ENCODE results near the gene LRR1.

GRCh38 chr14:49615776-49616175 is 17.0 kb downstream of the LRR1 start:
- TF ChIP-seq CTCF (tag by site-specific recombination; IDR thresholded peaks at IDR 0.05) (no peak), ZFP37 (tag by site-specific recombination; IDR thresholded peaks at IDR 0.05) (no peak), ZNF747 (tag by site-specific recombination; IDR thresholded peaks at IDR 0.05) (no peak), ZNF132 (tag by site-specific recombination; IDR thresholded peaks at IDR 0.05; ENCODE audit: borderline replicate concordance) (no peak), ZNF670 (tag by site-specific recombination; IDR thresholded peaks at IDR 0.05; ENCODE audit: low read depth) (no peak)
- TF ChIP-seq, protein P1, sequence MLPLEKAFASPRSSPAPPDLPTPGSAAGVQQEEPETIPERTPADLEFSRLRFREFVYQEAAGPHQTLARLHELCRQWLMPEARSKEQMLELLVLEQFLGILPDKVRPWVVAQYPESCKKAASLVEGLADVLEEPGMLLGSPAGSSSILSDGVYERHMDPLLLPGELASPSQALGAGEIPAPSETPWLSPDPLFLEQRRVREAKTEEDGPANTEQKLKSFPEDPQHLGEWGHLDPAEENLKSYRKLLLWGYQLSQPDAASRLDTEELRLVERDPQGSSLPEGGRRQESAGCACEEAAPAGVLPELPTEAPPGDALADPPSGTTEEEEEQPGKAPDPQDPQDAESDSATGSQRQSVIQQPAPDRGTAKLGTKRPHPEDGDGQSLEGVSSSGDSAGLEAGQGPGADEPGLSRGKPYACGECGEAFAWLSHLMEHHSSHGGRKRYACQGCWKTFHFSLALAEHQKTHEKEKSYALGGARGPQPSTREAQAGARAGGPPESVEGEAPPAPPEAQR (tag by site-specific recombination; IDR thresholded peaks at IDR 0.05) = no peak
- TF ChIP-seq, protein P2, sequence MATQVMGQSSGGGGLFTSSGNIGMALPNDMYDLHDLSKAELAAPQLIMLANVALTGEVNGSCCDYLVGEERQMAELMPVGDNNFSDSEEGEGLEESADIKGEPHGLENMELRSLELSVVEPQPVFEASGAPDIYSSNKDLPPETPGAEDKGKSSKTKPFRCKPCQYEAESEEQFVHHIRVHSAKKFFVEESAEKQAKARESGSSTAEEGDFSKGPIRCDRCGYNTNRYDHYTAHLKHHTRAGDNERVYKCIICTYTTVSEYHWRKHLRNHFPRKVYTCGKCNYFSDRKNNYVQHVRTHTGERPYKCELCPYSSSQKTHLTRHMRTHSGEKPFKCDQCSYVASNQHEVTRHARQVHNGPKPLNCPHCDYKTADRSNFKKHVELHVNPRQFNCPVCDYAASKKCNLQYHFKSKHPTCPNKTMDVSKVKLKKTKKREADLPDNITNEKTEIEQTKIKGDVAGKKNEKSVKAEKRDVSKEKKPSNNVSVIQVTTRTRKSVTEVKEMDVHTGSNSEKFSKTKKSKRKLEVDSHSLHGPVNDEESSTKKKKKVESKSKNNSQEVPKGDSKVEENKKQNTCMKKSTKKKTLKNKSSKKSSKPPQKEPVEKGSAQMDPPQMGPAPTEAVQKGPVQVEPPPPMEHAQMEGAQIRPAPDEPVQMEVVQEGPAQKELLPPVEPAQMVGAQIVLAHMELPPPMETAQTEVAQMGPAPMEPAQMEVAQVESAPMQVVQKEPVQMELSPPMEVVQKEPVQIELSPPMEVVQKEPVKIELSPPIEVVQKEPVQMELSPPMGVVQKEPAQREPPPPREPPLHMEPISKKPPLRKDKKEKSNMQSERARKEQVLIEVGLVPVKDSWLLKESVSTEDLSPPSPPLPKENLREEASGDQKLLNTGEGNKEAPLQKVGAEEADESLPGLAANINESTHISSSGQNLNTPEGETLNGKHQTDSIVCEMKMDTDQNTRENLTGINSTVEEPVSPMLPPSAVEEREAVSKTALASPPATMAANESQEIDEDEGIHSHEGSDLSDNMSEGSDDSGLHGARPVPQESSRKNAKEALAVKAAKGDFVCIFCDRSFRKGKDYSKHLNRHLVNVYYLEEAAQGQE (tag by site-specific recombination; IDR thresholded peaks at IDR 0.05) = no peak

All from HEK293 (cell line).